Mucosa of stomach (tissue), 1 donor: ENCODE measurements around the gene ATP13A4.
A peak's percentile ranks its signal among the peaks of the same experiment; 100 is the strongest.

ENCODE experiments used
- H3K27me3 ChIP-seq: one replicate; pipeline ENCODE4 v1.7.0; 2013; ENCODE audit warnings: mild to moderate bottlenecking, low read length; ENCODE audit not compliant: control insufficient read depth, insufficient read depth
- H3K36me3 ChIP-seq: one replicate; pipeline ENCODE4 v1.7.0; 2013; ENCODE audit warnings: low read length; ENCODE audit not compliant: control insufficient read depth, insufficient read depth
- H3K4me1 ChIP-seq: one replicate; pipeline ENCODE4 v1.7.0; 2013; ENCODE audit warnings: mild to moderate bottlenecking, low read length; ENCODE audit not compliant: control insufficient read depth, insufficient read depth
- H3K4me3 ChIP-seq: one replicate; pipeline ENCODE4 v1.7.0; 2013; ENCODE audit warnings: low read length
- H3K9ac ChIP-seq: one replicate; pipeline ENCODE4 v1.7.0; 2013; ENCODE audit warnings: mild to moderate bottlenecking, low read length, moderate library complexity
- H3K9me3 ChIP-seq: one replicate; pipeline ENCODE4 v1.7.0; 2013; ENCODE audit warnings: mild to moderate bottlenecking, low read length, moderate library complexity; ENCODE audit not compliant: control insufficient read depth
- donor health status: Pancreatic carcinoma.

The ATP13A4 gene

GRCh38 chr3:193508108-193508507 is 46.6 kb downstream of the ATP13A4 start:
- Histone ChIP-seq H3K36me3 (no peaks in the 10 kb centered on the region), H3K4me3 (no peak overlapping the region), H3K9ac (no peak overlapping the region), H3K27me3 (no peaks in the 10 kb centered on the region), H3K4me1 (no peaks in the 10 kb centered on the region), H3K9me3 (no peaks in the 10 kb centered on the region)

GRCh38 chr3:193507566-193507965 is 47.1 kb downstream of the ATP13A4 start:
- Histone ChIP-seq H3K4me1 (no peaks in the 10 kb centered on the region), H3K9ac (no peak overlapping the region)

GRCh38 chr3:193506921-193507320 is 47.8 kb downstream of the ATP13A4 start:
- Histone ChIP-seq H3K9me3 (no peaks in the 10 kb centered on the region), H3K9ac (no peak overlapping the region), H3K4me1 (no peaks in the 10 kb centered on the region), H3K4me3 (no peak overlapping the region), H3K36me3 (no peaks in the 10 kb centered on the region), H3K27me3 (no peaks in the 10 kb centered on the region)

More at GRCh38 chr3:193507566-193507965, 47.1 kb downstream of the ATP13A4 start:
- Histone ChIP-seq H3K4me3 (no peak overlapping the region), H3K27me3 (no peaks in the 10 kb centered on the region), H3K36me3 (no peaks in the 10 kb centered on the region), H3K9me3 (no peaks in the 10 kb centered on the region)

GRCh38 chr3:193502871-193503270 is 51.8 kb downstream of the ATP13A4 start:
- Histone ChIP-seq H3K4me1 (no peaks in the 10 kb centered on the region), H3K27me3 (no peaks in the 10 kb centered on the region), H3K36me3 (no peaks in the 10 kb centered on the region), H3K4me3 (no peak overlapping the region), H3K9me3 (no peaks in the 10 kb centered on the region), H3K9ac (no peak overlapping the region)

- H3K27me3 ChIP-seq: no peaks in the 10 kb centered on the region
- H3K9me3 ChIP-seq: no peaks in the 10 kb centered on the region
- no peak overlapping the region for H3K9ac ChIP-seq
Observed at GRCh38 chr3:193499801-193500485, 54.8 kb downstream of the ATP13A4 start.

GRCh38 chr3:193499136-193499770 is 55.4 kb downstream of the ATP13A4 start:
- Histone ChIP-seq H3K27me3 (no peaks in the 10 kb centered on the region), H3K36me3 (no peaks in the 10 kb centered on the region), H3K4me1 (no peaks in the 10 kb centered on the region), H3K9ac (no peak overlapping the region), H3K4me3 (no peak overlapping the region), H3K9me3 (no peaks in the 10 kb centered on the region)

More at GRCh38 chr3:193499801-193500485, 54.8 kb downstream of the ATP13A4 start:
- no peaks in the 10 kb centered on the region for H3K4me1 ChIP-seq
- no peak overlapping the region for H3K4me3 ChIP-seq
- no peaks in the 10 kb centered on the region for H3K36me3 ChIP-seq

- Histone ChIP-seq H3K9me3 (no peaks in the 10 kb centered on the region), H3K4me3 (no peak overlapping the region), H3K9ac (no peak overlapping the region), H3K36me3 (no peaks in the 10 kb centered on the region), H3K27me3 (no peaks in the 10 kb centered on the region), H3K4me1 (no peaks in the 10 kb centered on the region)
Observed at GRCh38 chr3:193498215-193498614, 56.5 kb downstream of the ATP13A4 start.

GRCh38 chr3:193496658-193497057 is 58.0 kb downstream of the ATP13A4 start:
- H3K27me3 ChIP-seq: no peaks in the 10 kb centered on the region
- H3K9me3 ChIP-seq: no peaks in the 10 kb centered on the region
- no peak overlapping the region for H3K4me3 ChIP-seq
- H3K36me3 ChIP-seq: no peaks in the 10 kb centered on the region
- H3K4me1 ChIP-seq: peaks cover 8% of the 10 kb centered on the region
- no peak overlapping the region for H3K9ac ChIP-seq

GRCh38 chr3:193491026-193491425 is 63.7 kb downstream of the ATP13A4 start:
- H3K9me3 ChIP-seq: no peaks in the 10 kb centered on the region
- no peaks in the 10 kb centered on the region for H3K36me3 ChIP-seq
- H3K27me3 ChIP-seq: no peaks in the 10 kb centered on the region
- H3K9ac ChIP-seq: no peak overlapping the region
- no peak overlapping the region for H3K4me3 ChIP-seq
- peaks cover 19% of the 10 kb centered on the region for H3K4me1 ChIP-seq

- H3K36me3 ChIP-seq: no peaks in the 10 kb centered on the region
- H3K4me3 ChIP-seq: peak overlapping the region; percentile 10
- peaks cover 19% of the 10 kb centered on the region for H3K4me1 ChIP-seq
- no peaks in the 10 kb centered on the region for H3K9me3 ChIP-seq
- H3K9ac ChIP-seq: peak overlapping the region; percentile 51
- H3K27me3 ChIP-seq: no peaks in the 10 kb centered on the region
Observed at GRCh38 chr3:193490580-193490979, 64.1 kb downstream of the ATP13A4 start.

GRCh38 chr3:193489949-193490348 is 64.7 kb downstream of the ATP13A4 start:
- H3K4me3 ChIP-seq: no peak overlapping the region
- no peaks in the 10 kb centered on the region for H3K9me3 ChIP-seq
- H3K4me1 ChIP-seq: peaks cover 19% of the 10 kb centered on the region
- peak overlapping the region; percentile 51 for H3K9ac ChIP-seq
- H3K27me3 ChIP-seq: no peaks in the 10 kb centered on the region
- no peaks in the 10 kb centered on the region for H3K36me3 ChIP-seq

GRCh38 chr3:193488741-193489140 is 66.0 kb downstream of the ATP13A4 start:
- H3K4me3 ChIP-seq: no peak overlapping the region
- H3K27me3 ChIP-seq: no peaks in the 10 kb centered on the region
- no peaks in the 10 kb centered on the region for H3K36me3 ChIP-seq
- no peaks in the 10 kb centered on the region for H3K9me3 ChIP-seq
- H3K9ac ChIP-seq: no peak overlapping the region
- peaks cover 19% of the 10 kb centered on the region for H3K4me1 ChIP-seq
